Liver (tissue), 9 donors: Measurements from ENCODE around the gene DDX17. TPM values are rescaled to one million over a fixed set of nuclear protein-coding genes. Genes with fewer than 3 reads are reported as not detected.

ENCODE experiments used
- DNase-seq: peaks from one replicate; pipeline ENCODE4 v3.0.0-alpha.2; 2017; ENCODE audit warnings: low spot score
- H3K27ac ChIP-seq, 2 donors: one replicate each; pipeline ENCODE4 v1.7.0; 2013; ENCODE audit warnings: inconsistent platforms in 2 of 2, low read length in 2 of 2, control low read depth in 1 of 2, low read depth in 1 of 2, mild to moderate bottlenecking in 1 of 2
- H3K27me3 ChIP-seq, 4 donors: one replicate each; pipeline versions ENCODE4 v1.6.1 to v1.7.0; 2013; ENCODE audit warnings: low read length in 3 of 4, inconsistent platforms in 1 of 4, mild to moderate bottlenecking in 1 of 4, moderate library complexity in 1 of 4; ENCODE audit not compliant: control insufficient read depth in 4 of 4, insufficient read depth in 4 of 4
- H3K36me3 ChIP-seq, 4 donors: one replicate each; pipeline versions ENCODE4 v1.6.1 to v1.7.0; 2013; ENCODE audit warnings: low read length in 3 of 4, mild to moderate bottlenecking in 3 of 4, low read depth in 1 of 4, moderate library complexity in 1 of 4; ENCODE audit not compliant: control insufficient read depth in 4 of 4, insufficient read depth in 3 of 4
- H3K4me1 ChIP-seq, 4 donors: one replicate each; pipeline versions ENCODE4 v1.6.1 to v1.7.0; 2013; ENCODE audit warnings: low read length in 3 of 4, mild to moderate bottlenecking in 3 of 4, moderate library complexity in 1 of 4; ENCODE audit not compliant: control insufficient read depth in 4 of 4, insufficient read depth in 4 of 4
- H3K4me3 ChIP-seq, 3 donors: one replicate each; pipeline versions ENCODE4 v1.6.1 to v1.7.0; 2013; ENCODE audit warnings: low read length in 3 of 3, control low read depth in 1 of 3, low read depth in 1 of 3, mild to moderate bottlenecking in 1 of 3
- H3K9ac ChIP-seq, 2 donors: one replicate each; pipeline ENCODE4 v1.7.0; 2013; ENCODE audit warnings: low read length in 2 of 2, mild to moderate bottlenecking in 2 of 2, moderate library complexity in 2 of 2, control low read depth in 1 of 2, low read depth in 1 of 2
- H3K9me3 ChIP-seq, 4 donors: one replicate each; pipeline versions ENCODE4 v1.6.1 to v1.7.0; 2013; ENCODE audit warnings: low read length in 3 of 4; ENCODE audit not compliant: control insufficient read depth in 4 of 4
- ATF3 ChIP-seq: IDR thresholded peaks from 2 replicates; pipeline ENCODE4 v1.6.1; 2016; ENCODE audit warnings: antibody characterized with exemption
- CTCF ChIP-seq: fragments of 150-350 bp; IDR thresholded peaks from 2 replicates; pipeline ENCODE4 v1.5.1; 2017; ENCODE audit warnings: improper control_type of control experiment, low read depth, low read length; ENCODE audit not compliant: missing input control
- EGR1 ChIP-seq, 2 donors: IDR thresholded peaks; 2 replicates each; pipeline ENCODE4 v1.6.1; 2016 to 2018; ENCODE audit warnings: antibody characterized with exemption in 2 of 2, low read depth in 2 of 2
- FOXA1 ChIP-seq: IDR thresholded peaks from 2 replicates; pipeline ENCODE4 v1.6.1; 2016; ENCODE audit warnings: antibody characterized with exemption
- FOXA2 ChIP-seq: IDR thresholded peaks from 2 replicates; pipeline ENCODE4 v1.6.1; 2016; ENCODE audit warnings: antibody characterized with exemption
- GABPA ChIP-seq, 2 donors: IDR thresholded peaks in 1 of 2; conservative IDR thresholded peaks in 1 of 2; 2 replicates each; pipeline ENCODE4 v1.6.1; 2016; ENCODE audit warnings: antibody characterized with exemption in 2 of 2, mild to moderate bottlenecking in 1 of 2, moderate library complexity in 1 of 2
- HNF4A ChIP-seq, 2 donors: conservative IDR thresholded peaks; 2 replicates each; pipeline ENCODE4 v1.6.1; 2016; ENCODE audit warnings: antibody characterized with exemption in 2 of 2, mild to moderate bottlenecking in 2 of 2
- HNF4G ChIP-seq: IDR thresholded peaks from 2 replicates; pipeline ENCODE4 v1.6.1; 2016; ENCODE audit warnings: antibody characterized with exemption
- JUND ChIP-seq, 2 donors: IDR thresholded peaks; 2 replicates each; pipeline ENCODE4 v1.6.1; 2016; ENCODE audit warnings: antibody characterized with exemption in 2 of 2
- MAX ChIP-seq: IDR thresholded peaks from 2 replicates; pipeline ENCODE4 v1.6.1; 2016; ENCODE audit warnings: antibody characterized with exemption
- NR2F2 ChIP-seq: IDR thresholded peaks from 2 replicates; pipeline ENCODE4 v1.6.1; 2016; ENCODE audit warnings: antibody characterized with exemption
- RAD21 ChIP-seq, 2 donors: IDR thresholded peaks; 2 replicates each; pipeline ENCODE4 v1.6.1; 2016; ENCODE audit warnings: antibody characterized with exemption in 2 of 2, mild to moderate bottlenecking in 2 of 2
- REST ChIP-seq: IDR thresholded peaks from 2 replicates; pipeline ENCODE4 v1.6.1; 2016; ENCODE audit warnings: antibody characterized with exemption, mild to moderate bottlenecking
- RXRA ChIP-seq, 2 donors: IDR thresholded peaks; 2 replicates each; pipeline ENCODE4 v1.6.1; 2017 to 2018; ENCODE audit warnings: antibody characterized with exemption in 2 of 2, mild to moderate bottlenecking in 1 of 2
- SP1 ChIP-seq: IDR thresholded peaks from 2 replicates; pipeline ENCODE4 v1.6.1; 2018; ENCODE audit warnings: antibody characterized with exemption, mild to moderate bottlenecking
- TAF1 ChIP-seq: conservative IDR thresholded peaks from 2 replicates; pipeline ENCODE4 v1.6.1; 2016; ENCODE audit warnings: antibody characterized with exemption, mild to moderate bottlenecking
- YY1 ChIP-seq: IDR thresholded peaks from 2 replicates; pipeline ENCODE4 v1.6.1; 2016; ENCODE audit warnings: antibody characterized with exemption, mild to moderate bottlenecking
- ZBTB33 ChIP-seq: IDR thresholded peaks from 2 replicates; pipeline ENCODE4 v1.6.1; 2016; ENCODE audit warnings: antibody characterized with exemption
- WGBS: extraction: QIAGEN DNeasy Blood & Tissue Kit; methylation state at CpG from one replicate; pipeline ENCODE4 v1.1.7; 2013; 5-methylcytosine and 5-hydroxymethylcytosine counted together
- polyA plus RNA-seq, 2 donors: library from polyadenylated mRNA; stranded (reverse) in 1 of 2; unstranded in 1 of 2; fragments of 200-250 nt in 1 of 2; fragments of >200 nt in 1 of 2; fragmentation: Nextera tagmentation in 1 of 2; extraction: Ambion mirVana in 1 of 2; gene quantifications; one replicate each; pipeline versions ENCODE4 v1.2.1 to v1.2.3, GENCODE V29; 2013 to 2015
- total RNA-seq, 2 donors: library from RNA; depleted of rRNA; stranded (reverse); fragments of >200 nt; gene quantifications; one replicate each; pipeline ENCODE4 v1.2.3, GENCODE V29; 2014
- donor health status: healthy.
- donor health status: healthy.
- donor health status: healthy.
- donor health status: healthy.
- donor health status: healthy.

Gene DDX17
- total and polyA plus RNA-seq, 4 donors = 46.3 to 451 (median 173) TPM

GRCh38 chr22:38461057-38461413, 45.1 kb downstream of the DDX17 start (continued):
- TF ChIP-seq CTCF (no peak), RAD21 (IDR thresholded peaks at IDR 0.05) (no peak), NR2F2 (no peak), SP1 (no peak), FOXA2 (no peak), FOXA1 (no peak), ZBTB33 (no peak)

GRCh38 chr22:38460426-38460840, 45.7 kb downstream of the DDX17 start:
- Histone ChIP-seq H3K27ac (no peak overlapping the region), H3K9me3 (no peaks in the 10 kb centered on the region), H3K9ac (no peak overlapping the region), H3K4me1 (peaks cover 3 to 8% (median 5%) of the 10 kb centered on the region in 4 donors), H3K36me3 (no peaks in the 10 kb centered on the region), H3K4me3 (no peak overlapping the region), H3K27me3 (peaks cover 0 to 3% (median 1%) of the 10 kb centered on the region in 4 donors)
- 57% methylated on average over 8 of the region's 8 CpGs for WGBS
- TF ChIP-seq MAX (no peak), EGR1 (IDR thresholded peaks at IDR 0.05; ENCODE audit: low read depth in 2 of 2) (no peak), JUND (IDR thresholded peaks at IDR 0.05) (no peak), HNF4G (no peak), ZBTB33 (no peak), FOXA2 (no peak), RXRA (IDR thresholded peaks at IDR 0.05) (no peak), CTCF (no peak), REST (no peak), NR2F2 (no peak), RAD21 (IDR thresholded peaks at IDR 0.05) (no peak), FOXA1 (no peak), TAF1 (no peak), SP1 (no peak), YY1 (no peak), GABPA (IDR thresholded peaks at IDR 0.05 in 1 of 2, conservative IDR thresholded peaks at IDR 0.05 in 1 of 2) (no peak), ATF3 (no peak), HNF4A (conservative IDR thresholded peaks at IDR 0.05) (no peak)
- no peak for DNase-seq
